GM11168 (cell line): Measurements from ENCODE around the gene COPS2.

ENCODE experiments used
- in situ Hi-C: fragments of 300-500 bp; cut with MboI; formaldehyde crosslinking; loops from one replicate; pipeline ENCODE4 v1.12.0; 2022; ENCODE audit warnings: low sequenced_read_pairs; ENCODE audit not compliant: unreplicated experiment

Gene COPS2

GRCh38 chr15:49163678-49164077, 8.3 kb upstream of the COPS2 start:
- in situ Hi-C loops, result no loop called here

- in situ Hi-C loops, result no loop called here
These were observed 632 bp upstream of the COPS2 start for GRCh38 chr15:49155834-49156627.

GRCh38 chr15:49154799-49155109, 645 bp downstream of the COPS2 start:
- in situ Hi-C loops, result no loop called here

DNA sequence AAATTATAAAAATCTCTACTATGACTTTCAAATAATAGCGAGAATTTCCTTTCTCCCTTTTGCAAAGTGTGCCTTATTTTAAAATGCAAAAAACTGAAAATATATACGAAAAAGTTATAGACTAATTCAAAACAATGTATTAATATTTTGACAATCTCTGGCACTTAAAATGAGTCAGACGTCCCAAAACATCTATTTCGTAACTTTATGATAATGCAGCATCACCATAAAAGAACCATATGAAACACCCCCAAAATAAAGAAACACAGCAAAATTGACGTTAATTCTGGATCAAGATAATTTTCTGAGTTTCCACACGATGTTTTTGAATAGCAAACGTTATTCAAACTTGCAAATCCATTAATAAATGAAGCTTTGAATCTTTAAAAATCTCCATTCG, 1.0 kb downstream of the COPS2 start:
- in situ Hi-C loops, result no loop called here

GRCh38 chr15:49152552-49153312, 2.7 kb downstream of the COPS2 start:
- in situ Hi-C loops, result no loop called here

DNA sequence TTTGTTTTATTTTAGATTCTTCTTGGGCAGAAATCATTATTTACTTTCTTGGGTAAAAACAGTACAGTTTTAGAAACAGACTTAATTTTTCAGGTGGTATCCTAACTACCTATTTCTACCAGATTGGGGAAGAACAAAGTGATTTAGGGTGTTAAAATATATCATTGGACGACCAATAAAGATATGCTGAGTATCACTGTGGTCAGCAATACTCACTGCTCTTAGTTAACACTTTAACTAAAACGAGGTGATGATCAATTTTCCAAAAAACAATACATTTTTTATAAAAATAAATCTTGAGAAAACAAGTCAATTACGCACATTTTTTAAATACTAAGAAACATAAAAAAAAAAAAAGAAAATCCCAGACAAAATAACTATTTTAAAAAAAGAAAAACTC, 3.6 kb downstream of the COPS2 start:
- in situ Hi-C loops, result no loop called here

DNA sequence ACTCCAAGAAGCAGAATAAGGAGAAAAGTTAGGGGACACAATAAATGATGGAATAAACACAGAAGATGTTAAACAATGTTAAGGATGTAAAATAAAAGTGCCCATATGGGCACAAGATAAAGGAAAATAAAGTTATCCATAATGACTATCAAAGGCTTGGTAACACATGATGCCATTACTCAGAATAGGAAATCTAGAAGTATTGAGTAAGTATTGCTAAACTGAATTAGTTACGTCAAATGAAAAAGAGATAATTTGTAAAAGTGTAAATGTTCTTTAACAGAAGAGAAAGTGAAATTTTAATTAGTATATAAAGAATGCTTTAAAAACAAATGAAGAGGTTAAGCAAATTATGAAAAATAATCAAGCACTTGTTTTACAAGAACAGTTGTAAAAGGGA, 6.7 kb downstream of the COPS2 start:
- in situ Hi-C loops, result no loop called here

DNA sequence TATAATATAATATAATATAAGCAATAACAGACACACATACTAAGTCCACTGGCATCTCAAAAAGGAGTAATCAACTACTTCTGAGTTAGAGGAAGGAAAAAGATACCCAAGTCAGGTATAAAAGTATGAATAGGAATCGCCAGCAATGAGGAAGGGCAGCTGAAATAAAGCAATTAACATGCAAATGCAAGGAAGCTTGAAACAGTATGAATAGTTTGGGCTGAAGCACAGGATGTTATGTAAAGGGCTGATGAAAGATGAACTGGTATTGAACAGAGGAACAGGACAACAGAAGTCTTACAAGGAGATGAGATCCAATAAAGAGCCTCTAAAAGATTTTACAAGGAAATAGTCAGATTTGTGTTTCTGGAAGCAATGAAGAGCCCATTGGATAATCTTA, 7.1 kb downstream of the COPS2 start:
- in situ Hi-C loops, result no loop called here

GRCh38 chr15:49145651-49146609, 9.5 kb downstream of the COPS2 start:
- in situ Hi-C loops, result no loop called here

DNA sequence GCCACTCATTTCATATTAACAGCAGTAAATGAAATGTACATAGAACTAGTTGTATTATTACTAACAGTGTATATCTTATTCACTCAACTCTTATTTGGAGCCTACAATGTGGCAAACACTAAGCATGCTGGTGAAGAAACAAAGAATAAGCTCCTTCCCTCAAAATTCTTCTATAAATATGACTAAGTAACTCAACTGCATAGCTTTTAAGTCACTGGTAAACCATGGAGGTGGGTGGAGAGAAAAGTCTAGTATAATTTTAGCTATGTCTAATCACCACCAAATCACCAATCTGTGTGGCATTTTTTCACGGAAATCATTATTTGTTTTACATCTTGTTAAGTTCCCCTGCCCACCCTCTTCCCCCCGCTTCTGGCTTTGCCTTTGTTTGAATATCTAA, 17.5 kb downstream of the COPS2 start:
- in situ Hi-C loops, result loop anchor here (10.0 kb wide), 1 partner anchor 143 kb away; no protein-coding TSS in a partner anchor

- in situ Hi-C loops, result loop anchor here (10.0 kb wide), 1 partner anchor 141 kb away; no protein-coding TSS in a partner anchor
These were observed 19.5 kb downstream of the COPS2 start for GRCh38 chr15:49135911-49136310.

DNA sequence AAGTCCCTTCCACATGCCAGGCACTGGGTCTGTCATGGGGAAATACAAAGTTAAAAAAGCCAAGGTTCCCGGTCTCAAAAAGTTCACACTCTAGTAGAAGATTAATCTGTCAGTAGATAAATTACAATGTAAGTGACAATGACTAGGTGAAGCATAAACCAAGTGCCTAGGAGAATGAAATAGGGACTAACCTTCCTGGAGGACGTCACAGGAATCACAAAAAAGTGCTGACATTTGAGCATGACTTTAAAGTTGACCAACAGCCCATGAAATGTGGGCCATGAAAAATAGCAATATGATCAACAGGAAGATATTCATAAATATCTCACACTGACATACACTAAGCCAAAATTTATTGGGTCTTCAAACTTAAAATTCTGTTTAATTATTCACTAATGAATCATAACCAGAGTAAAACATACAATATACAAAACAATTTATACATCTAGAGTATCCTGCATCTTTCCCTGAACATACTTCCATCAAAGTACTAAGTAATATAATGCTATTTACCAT, 20.0 kb downstream of the COPS2 start:
- in situ Hi-C loops, result loop anchor here (10.0 kb wide), 1 partner anchor 141 kb away; no protein-coding TSS in a partner anchor

DNA sequence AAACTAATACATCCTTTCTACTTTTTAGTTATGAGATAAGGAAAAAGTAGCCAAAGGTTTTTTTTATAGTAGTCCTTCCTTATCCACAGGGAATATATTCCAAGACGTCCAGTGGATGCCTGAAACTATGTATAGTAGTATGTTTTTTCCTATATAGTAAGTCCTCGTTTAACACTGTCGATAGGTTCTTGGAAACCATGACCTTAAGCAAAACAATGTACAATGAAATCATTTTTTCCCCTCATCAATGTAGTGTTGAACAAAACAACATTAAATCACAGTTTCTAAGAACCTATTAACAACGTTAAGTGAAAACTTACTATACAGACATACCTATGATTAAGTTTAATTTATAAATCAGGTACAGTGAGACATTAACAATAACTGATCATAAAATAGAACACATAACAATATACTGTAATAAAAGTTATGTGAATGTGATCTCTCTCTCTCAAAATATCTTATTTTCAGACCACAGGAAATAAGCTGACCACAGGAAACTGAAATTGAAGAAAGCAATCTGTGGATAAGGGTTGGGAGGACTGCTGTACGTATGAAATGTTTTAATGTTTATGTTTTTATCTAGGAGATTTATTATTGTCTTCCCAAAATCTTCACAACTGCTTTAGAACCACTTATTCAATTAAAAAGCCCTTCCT, 20.6 kb downstream of the COPS2 start:
- in situ Hi-C loops, result loop anchor here (10.0 kb wide), 1 partner anchor 140 kb away; no protein-coding TSS in a partner anchor

DNA sequence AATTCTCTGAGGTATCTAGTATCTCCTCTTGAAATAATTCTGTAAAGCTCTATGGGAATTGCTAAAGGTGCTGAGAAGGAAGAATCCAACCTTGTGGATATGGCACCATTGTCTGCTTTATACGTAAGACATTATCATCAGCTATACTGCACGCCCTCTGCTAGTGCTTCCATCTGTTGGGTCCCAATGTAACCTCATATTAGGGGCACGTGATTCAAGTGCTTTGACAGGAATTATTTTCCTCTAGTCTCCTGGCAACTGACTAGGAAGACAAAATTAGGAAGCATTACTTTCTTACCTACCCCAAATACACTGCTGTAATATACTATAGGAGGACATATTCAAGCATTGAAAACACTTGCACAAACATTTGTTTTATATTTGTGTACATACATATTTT, 24.0 kb downstream of the COPS2 start:
- in situ Hi-C loops, result loop anchor here (10.0 kb wide), 1 partner anchor 137 kb away; no protein-coding TSS in a partner anchor

DNA sequence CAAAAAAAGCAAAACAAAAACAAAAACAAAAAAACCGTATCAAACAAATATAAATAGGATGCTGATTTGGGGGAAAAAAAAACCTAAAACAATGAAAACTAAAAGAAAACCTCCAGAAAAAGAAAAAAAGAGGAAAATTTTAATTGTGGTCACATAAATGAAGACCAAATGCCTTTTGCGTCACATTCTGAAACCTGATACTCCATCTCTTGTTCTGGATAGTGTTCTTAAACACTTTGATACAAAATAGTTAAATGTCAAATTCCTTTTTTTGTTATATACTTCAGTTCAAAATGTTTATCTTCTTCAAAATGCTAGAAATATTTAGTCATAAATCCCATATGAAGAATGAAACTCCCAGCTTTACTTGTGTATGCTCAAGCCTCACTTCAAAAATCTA, 31.0 kb downstream of the COPS2 start:
- in situ Hi-C loops, result loop anchor here (25.0 kb wide), 1 partner anchor 262 kb away; no protein-coding TSS in a partner anchor

DNA sequence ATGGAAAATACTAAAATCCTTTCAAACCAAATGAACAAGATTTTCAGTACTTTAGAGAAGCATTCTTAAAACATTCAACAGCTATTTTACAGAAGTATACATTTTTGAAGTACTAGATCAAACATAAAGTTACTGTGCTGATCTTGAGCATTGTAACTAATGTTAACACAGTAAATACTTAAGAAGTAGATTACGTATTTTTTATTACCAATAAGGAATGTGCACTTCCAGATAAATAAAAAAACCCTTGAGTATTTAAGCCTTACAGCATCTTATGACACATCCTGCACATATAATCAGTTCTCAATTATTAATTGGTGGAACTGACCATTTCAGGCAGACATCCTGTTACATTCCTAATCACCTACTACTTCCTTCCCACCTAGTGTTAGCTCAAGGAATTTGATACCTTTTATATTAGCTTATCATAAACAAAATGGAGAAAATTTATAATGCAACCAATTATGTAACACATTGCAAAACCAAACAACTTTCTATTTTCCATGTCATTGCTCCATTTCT, 32.8 kb downstream of the COPS2 start:
- in situ Hi-C loops, result loop anchor here (25.0 kb wide), 1 partner anchor 260 kb away; no protein-coding TSS in a partner anchor

DNA sequence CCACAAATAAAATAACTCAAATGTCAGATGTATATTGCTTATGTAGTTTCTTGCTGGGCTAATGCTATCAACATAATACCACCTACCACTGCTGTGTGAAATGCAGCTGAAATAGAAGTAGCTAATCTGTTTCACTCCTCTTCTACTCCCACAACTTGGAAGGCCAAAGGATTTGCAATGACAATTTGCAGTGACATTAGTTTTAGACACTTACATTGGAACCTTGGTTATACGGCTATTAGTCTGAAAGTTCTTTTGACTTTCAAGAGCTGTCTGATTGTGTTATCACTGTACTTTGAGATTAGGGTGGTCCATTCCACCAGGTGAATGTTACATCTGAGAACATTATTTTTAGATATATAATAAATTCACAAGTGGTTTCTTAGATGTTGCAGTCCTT, 33.5 kb downstream of the COPS2 start:
- in situ Hi-C loops, result loop anchor here (25.0 kb wide), 1 partner anchor 260 kb away; no protein-coding TSS in a partner anchor

- in situ Hi-C loops, result loop anchor here (25.0 kb wide), 1 partner anchor 259 kb away; no protein-coding TSS in a partner anchor
These were observed 34.6 kb downstream of the COPS2 start for GRCh38 chr15:49120832-49121231.
